HG03175 (cell line): ENCODE results near the gene RASGEF1B.
A peak's percentile ranks its signal among the peaks of the same experiment; 100 is the strongest.

Experiments used
- ATAC-seq: cut with Tn5 transposase; IDR thresholded peaks from one replicate; pipeline ENCODE4 v1.9.1; 2021; ENCODE audit warnings: mild to moderate bottlenecking, moderate library complexity; ENCODE audit not compliant: unreplicated experiment

RASGEF1B gene

GRCh38 chr4:81471588-81472280 is at the start of gene RASGEF1B:
Gene RASGEF1B, minus strand, starts transcription at chr4:81471907. Its CDS starts 12,399 bp downstream, at chr4:81459508.
- ATAC-seq = peak; percentile 93

GRCh38 chr4:81519856-81520255 is 48.1 kb upstream of the RASGEF1B start:
- no peak for ATAC-seq

- ATAC-seq = no peak
Observed at GRCh38 chr4:81519427-81519773, 47.7 kb upstream of the RASGEF1B start.

- no peak for ATAC-seq
Observed at GRCh38 chr4:81518762-81519426, 47.2 kb upstream of the RASGEF1B start.

GRCh38 chr4:81516241-81516640 is 44.5 kb upstream of the RASGEF1B start:
- no peak for ATAC-seq

GRCh38 chr4:81512757-81513501 is 41.2 kb upstream of the RASGEF1B start:
- no peak for ATAC-seq

GRCh38 chr4:81512001-81512756 is 40.5 kb upstream of the RASGEF1B start:
- ATAC-seq = no peak

GRCh38 chr4:81510643-81511178 is 39.0 kb upstream of the RASGEF1B start:
- no peak for ATAC-seq

- no peak for ATAC-seq
Observed at GRCh38 chr4:81509822-81510221, 38.1 kb upstream of the RASGEF1B start.

- ATAC-seq = no peak
Observed at GRCh38 chr4:81509191-81509590, 37.5 kb upstream of the RASGEF1B start.

- no peak for ATAC-seq
Observed at GRCh38 chr4:81508411-81509185, 36.9 kb upstream of the RASGEF1B start.

GRCh38 chr4:81507530-81507929 is 35.8 kb upstream of the RASGEF1B start:
- ATAC-seq = no peak

- no peak for ATAC-seq
Observed at GRCh38 chr4:81506731-81507130, 35.0 kb upstream of the RASGEF1B start.

GRCh38 chr4:81505726-81506125 is 34.0 kb upstream of the RASGEF1B start:
- no peak for ATAC-seq

GRCh38 chr4:81505004-81505598 is 33.4 kb upstream of the RASGEF1B start:
- ATAC-seq = peak; percentile 49

GRCh38 chr4:81504112-81505003 is 32.7 kb upstream of the RASGEF1B start:
- ATAC-seq = no peak

- ATAC-seq = no peak
Observed at GRCh38 chr4:81503586-81503985, 31.9 kb upstream of the RASGEF1B start.

GRCh38 chr4:81502564-81502963 is 30.9 kb upstream of the RASGEF1B start:
- no peak for ATAC-seq

- ATAC-seq = no peak
Observed at GRCh38 chr4:81499840-81500239, 28.1 kb upstream of the RASGEF1B start.
